Heart right ventricle (tissue), 16 donors: ENCODE results near the gene ELOB. TPM values are rescaled to one million over a fixed set of nuclear protein-coding genes. Genes with fewer than 3 reads are reported as not detected.

Source experiments
- ATAC-seq, 8 donors: fragments of 200-7000 bp; cut with Tn5 transposase; one replicate each; pipeline ENCODE4 v1.9.1; 2020; ENCODE audit warnings: mild to moderate bottlenecking in 8 of 8, moderate library complexity in 8 of 8, moderate number of reproducible peaks in 1 of 8
- DNase-seq, 2 donors: peaks; one replicate each; pipeline ENCODE4 v3.0.0-alpha.2; 2020
- H3K27ac ChIP-seq, 10 donors: fragments of 200-600 bp; sonication (generic) in 2 of 10; one replicate each; pipeline versions ENCODE4 v1.5.0 to v1.8.0; 2020 to 2022; ENCODE audit warnings: mild to moderate bottlenecking in 3 of 10
- H3K27me3 ChIP-seq, 7 donors: fragments of 200-600 bp; one replicate each; pipeline ENCODE4 v1.8.0; 2021 to 2022; ENCODE audit warnings: mild to moderate bottlenecking in 2 of 7
- H3K36me3 ChIP-seq, 9 donors: fragments of 200-600 bp; sonication (generic) in 1 of 9; one replicate each; pipeline versions ENCODE4 v1.5.0 to v1.8.0; 2020 to 2022; ENCODE audit warnings: mild to moderate bottlenecking in 2 of 9
- H3K4me1 ChIP-seq, 9 donors: fragments of 200-600 bp; sonication (generic) in 1 of 9; one replicate each; pipeline versions ENCODE4 v1.5.0 to v1.8.0; 2020 to 2022; ENCODE audit warnings: mild to moderate bottlenecking in 4 of 9
- H3K4me3 ChIP-seq, 10 donors: fragments of 200-600 bp; sonication (generic) in 2 of 10; one replicate each; pipeline versions ENCODE4 v1.5.0 to v1.8.0; 2020 to 2022; ENCODE audit warnings: mild to moderate bottlenecking in 7 of 10, moderate library complexity in 2 of 10
- H3K9me3 ChIP-seq, 11 donors: fragments of 200-600 bp in 10 of 11; sonication (generic) in 2 of 11; one replicate each; pipeline versions ENCODE4 v1.5.0 to v1.8.0; 2013 to 2022; ENCODE audit warnings: mild to moderate bottlenecking in 2 of 11, control low read depth in 1 of 11, moderate library complexity in 1 of 11
- CTCF ChIP-seq, 9 donors: fragments of 200-600 bp; sonication (generic) in 2 of 9; IDR thresholded peaks; one replicate each; pipeline versions ENCODE4 v1.5.0 to v1.8.0; 2021 to 2022; ENCODE audit warnings: antibody characterized with exemption in 9 of 9, mild to moderate bottlenecking in 5 of 9, moderate library complexity in 1 of 9
- WGBS, 2 donors: extraction: QIAGEN DNeasy Blood & Tissue Kit; methylation state at CpG; one replicate each; pipeline ENCODE4 v1.1.7; 2013; ENCODE audit warnings: inconsistent platforms in 1 of 2; 5-methylcytosine and 5-hydroxymethylcytosine counted together
- intact Hi-C, 10 donors: fragments of 100-400 bp; cut with DNase I; formaldehyde crosslinking; loops; one replicate each; pipeline versions ENCODE4 v1.11.1 to v1.14.2; 2022
- polyA plus RNA-seq, 2 donors: library from polyadenylated mRNA; stranded (reverse); fragments of 200-250 nt; gene quantifications; one replicate each; pipeline ENCODE4 v1.2.3, GENCODE V29; 2013
- total RNA-seq, 10 donors: library from RNA; stranded (reverse); fragmentation: NEBNext Ultra II Directional in 3 of 10; extraction: Animal tissue kit (Norgen Biotek cat#: 25700) in 3 of 10; gene quantifications; one replicate each; pipeline versions ENCODE4 v1.2.1 to v1.2.4, GENCODE V29; 2021 to 2023
- donor health status: Arrhythmogenic right ventricular cardiomyopathy.
- donor health status: ischemic (EF 13 %, LVEDD 7.1; RV severe dilation, severe dysfunction).
- donor health status: healthy with polysubstance abuse.
- donor health status: DM: no; HTN: yes; CAD: no.
- donor health status: DM: no; HTN: no; CAD: no.
- donor health status: ischemic (EF 25% LVEDD 6.9; RV normal size, moderate dysfunction).
- donor health status: ischemic (EF 25% LVEDD 5.7; RV mildly dilated, moderate dysfunction).
- donor health status: healthy.
- donor health status: DM: yes; HTN: yes; CAD: no.
- donor health status: Ischemic cardiomyopathy.
- donor health status: ischemic (EF 35%, LVEDD 5.7; RV mildly dilated, moderate dysfunction).
- donor health status: nonischemic (EF 11% LVEDD 7.7; RV severe dilation, severe dysfunction).
- donor health status: DM: yes; HTN: yes; CAD: no.
- donor health status: PGD.
- donor health status: ischemic (EF 29% LVEDD 5.4; RV normal size, mild dysfunction).
- donor health status: nonischemic (EF 23%, LVEDD 6.1; RV moderate dilation, normal function).

ELOB gene
- total and polyA plus RNA-seq, 12 donors, result 248 to 1,196 (median 332) TPM

GRCh38 chr16:2824626-2825025, 47.5 kb upstream of the ELOB start:
- intact Hi-C loops, result no loop called here
- Histone ChIP-seq H3K27ac (no peak overlapping the region), H3K4me1 (peaks cover 0 to 1% (median 0%) of the 10 kb centered on the region in 9 donors), H3K27me3 (peaks cover 0 to 39% (median 17%) of the 10 kb centered on the region in 7 donors), H3K4me3 (no peak overlapping the region), H3K9me3 (no peaks in the 10 kb centered on the region), H3K36me3 (no peaks in the 10 kb centered on the region)
- DNase-seq (no peak), ATAC-seq (no peak)
- no peak for TF ChIP-seq CTCF (IDR thresholded peaks at IDR 0.05)
- WGBS, 2 donors, result 74 to 79% methylated on average over 10 of the region's 10 CpGs

- Histone ChIP-seq H3K4me1 (no peaks in the 10 kb centered on the region), H3K9me3 (no peaks in the 10 kb centered on the region)
- DNase-seq, result no peak
These were observed 45.4 kb upstream of the ELOB start for GRCh38 chr16:2822496-2822895.

GRCh38 chr16:2822158-2822495, 45.0 kb upstream of the ELOB start:
- Histone ChIP-seq H3K9me3 (no peaks in the 10 kb centered on the region), H3K4me1 (no peaks in the 10 kb centered on the region), H3K27me3 (peaks cover 0 to 44% (median 23%) of the 10 kb centered on the region in 7 donors), H3K4me3 (no peak overlapping the region), H3K36me3 (no peaks in the 10 kb centered on the region), H3K27ac (no peak overlapping the region)
- ATAC-seq (no peak), DNase-seq (no peak)
- TF ChIP-seq CTCF (IDR thresholded peaks at IDR 0.05), result no peak
- intact Hi-C loops, result no loop called here
- 70 to 76% methylated on average over 8 of the region's 8 CpGs for WGBS, 2 donors

More at GRCh38 chr16:2822496-2822895, 45.4 kb upstream of the ELOB start:
- ATAC-seq, result no peak
- intact Hi-C loops, result no loop called here
- Histone ChIP-seq H3K27me3 (peaks cover 0 to 40% (median 19%) of the 10 kb centered on the region in 7 donors), H3K27ac (no peak overlapping the region), H3K36me3 (no peaks in the 10 kb centered on the region), H3K4me3 (no peak overlapping the region)
- WGBS, 2 donors, result 57 to 70% methylated on average over 4 of the region's 4 CpGs
- no peak for TF ChIP-seq CTCF (IDR thresholded peaks at IDR 0.05)

GRCh38 chr16:2821487-2822157, 44.5 kb upstream of the ELOB start:
- H3K36me3 ChIP-seq, result no peaks in the 10 kb centered on the region
- 77 to 81% methylated on average over 9 of the region's 9 CpGs for WGBS, 2 donors
- no peaks in the 10 kb centered on the region for H3K9me3 ChIP-seq
- no peak for TF ChIP-seq CTCF (IDR thresholded peaks at IDR 0.05)
- no peaks in the 10 kb centered on the region for H3K4me1 ChIP-seq
- H3K27ac ChIP-seq, result no peak overlapping the region
- DNase-seq, result no peak
- no peak overlapping the region for H3K4me3 ChIP-seq
- no peak for ATAC-seq
- peaks cover 0 to 49% (median 28%) of the 10 kb centered on the region in 7 donors for H3K27me3 ChIP-seq
- intact Hi-C loops, result no loop called here
